Tibial nerve (tissue), 4 donors: ENCODE data around the gene LZTR1. TPM values are rescaled to one million over a fixed set of nuclear protein-coding genes. Genes with fewer than 3 reads are reported as not detected.

ENCODE experiments used
- DNase-seq, 2 donors: peaks; one replicate each; pipeline ENCODE4 v3.0.0-alpha.2; 2019; ENCODE audit warnings: low spot score in 2 of 2
- H3K27ac ChIP-seq, 4 donors: fragments of 200-600 bp; sonication (generic) in 3 of 4; one replicate each; pipeline ENCODE4 v1.5.1; 2017 to 2019; ENCODE audit warnings: mild to moderate bottlenecking in 1 of 4
- H3K27me3 ChIP-seq, 2 donors: fragments of 200-600 bp; sonication (generic) in 1 of 2; one replicate each; pipeline versions ENCODE4 v1.5.1 to v1.6.0; 2017 to 2019
- H3K36me3 ChIP-seq, 3 donors: fragments of 200-600 bp; sonication (generic); one replicate each; pipeline ENCODE4 v1.5.1; 2018 to 2019
- H3K4me1 ChIP-seq, 4 donors: fragments of 200-600 bp; sonication (generic) in 3 of 4; one replicate each; pipeline ENCODE4 v1.5.1; 2017 to 2019
- H3K4me3 ChIP-seq, 4 donors: fragments of 200-600 bp; sonication (generic) in 3 of 4; one replicate each; pipeline ENCODE4 v1.5.1; 2017 to 2019; ENCODE audit warnings: mild to moderate bottlenecking in 1 of 4, moderate library complexity in 1 of 4
- H3K9me3 ChIP-seq, 4 donors: fragments of 200-600 bp; sonication (generic) in 3 of 4; one replicate each; pipeline ENCODE4 v1.5.1; 2017 to 2019
- EP300 ChIP-seq, 2 donors: sonication (generic); formaldehyde crosslinking; IDR thresholded peaks; one replicate each; pipeline ENCODE4 v1.6.1; 2017; ENCODE audit warnings: antibody characterized with exemption in 2 of 2, mild to moderate bottlenecking in 1 of 2
- POLR2A ChIP-seq, 2 donors: fragments of 450-650 bp; IDR thresholded peaks; one replicate each; pipeline ENCODE4 v1.6.1; 2017; ENCODE audit warnings: antibody characterized with exemption in 2 of 2, mild to moderate bottlenecking in 2 of 2, moderate library complexity in 2 of 2
- WGBS, 2 donors: methylation state at CpG; one replicate each; pipeline ENCODE4 v1.1.5; 2018; 5-methylcytosine and 5-hydroxymethylcytosine counted together
- total RNA-seq, 4 donors: library from RNA; depleted of rRNA; stranded (reverse); fragments of >200 nt; gene quantifications; one replicate each; pipeline ENCODE4 v1.1.0, GENCODE V29; 2016
- TF ChIP-seq, protein P1 (sequence below), 5 experiments: fragments of 200-600 bp in 3 of 5; fragments of 450-650 bp in 2 of 5; sonication (generic) in 3 of 5; IDR thresholded peaks; one replicate each; pipeline ENCODE4 v1.5.1; 2016 to 2019; ENCODE audit warnings: antibody characterized with exemption in 5 of 5, mild to moderate bottlenecking in 3 of 5, moderate library complexity in 2 of 5

LZTR1 gene
- total RNA-seq, 4 donors from 2014 or later: 59.8 to 127 (median 66.5) TPM

DNA sequence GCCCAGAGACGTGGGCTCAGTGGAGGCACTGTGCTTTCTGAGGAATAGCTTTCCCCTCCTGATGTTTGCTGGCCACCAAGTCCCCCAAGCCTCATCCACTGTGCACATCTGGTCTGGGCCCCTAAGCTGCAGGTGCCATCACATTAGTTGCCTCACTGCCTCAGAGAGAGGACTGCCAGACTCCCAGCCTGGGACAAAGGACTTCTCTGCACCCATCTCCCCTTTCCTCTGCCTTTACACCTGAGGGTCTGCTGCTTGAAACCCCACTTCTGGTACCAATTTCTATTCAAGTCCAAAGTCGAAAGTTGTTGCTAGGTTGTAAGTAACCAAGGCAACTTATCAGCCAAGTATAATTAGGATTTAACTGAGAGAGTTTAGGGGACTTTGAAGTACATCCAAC is 3.7 kb upstream of the LZTR1 start:
- Histone ChIP-seq H3K4me3 (no peak overlapping the region), H3K4me1 (peaks cover 0 to 34% (median 21%) of the 10 kb centered on the region in 4 donors)
- DNase-seq: no peak

DNA sequence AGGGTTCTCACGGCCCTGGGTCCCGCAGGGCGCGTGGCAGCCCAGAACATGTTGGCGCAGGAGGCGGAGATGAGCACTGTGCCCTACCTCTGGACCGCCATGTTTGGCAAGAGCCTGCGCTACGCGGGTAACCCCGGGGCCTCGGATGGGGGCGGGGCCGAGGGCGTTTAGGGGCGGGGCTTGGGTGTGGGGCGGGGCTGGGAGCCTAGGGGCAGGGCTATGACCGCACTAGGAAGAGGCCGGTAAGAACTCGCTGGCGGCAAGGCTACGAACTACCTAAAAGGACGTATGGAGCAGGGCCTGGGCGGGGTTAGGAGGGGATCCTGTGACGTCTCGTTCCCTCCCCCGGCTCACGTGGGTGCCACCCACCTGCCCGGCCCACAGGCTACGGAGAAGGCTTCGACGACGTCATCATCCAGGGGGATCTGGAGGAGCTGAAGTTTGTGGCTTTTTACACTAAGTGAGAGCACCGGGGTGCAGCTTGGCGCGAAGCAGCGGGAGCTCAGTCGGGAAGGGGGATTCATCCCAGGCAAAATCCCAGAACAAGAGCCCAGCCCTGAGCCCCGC is 2.8 kb upstream of the LZTR1 start:
- Histone ChIP-seq H3K27me3 (no peaks in the 10 kb centered on the region), H3K27ac (peak overlapping the region in 2 of 4 donors; percentile 50 to 65), H3K4me1 (peaks cover 0 to 43% (median 24%) of the 10 kb centered on the region in 4 donors), H3K4me3 (peak overlapping the region in 3 of 4 donors; percentile 7 to 42 (median 21)), H3K9me3 (peaks cover 0 to 12% (median 0%) of the 10 kb centered on the region in 4 donors), H3K36me3 (peaks cover 0 to 6% (median 0%) of the 10 kb centered on the region in 3 donors)
- WGBS, 2 donors: 9 to 15% methylated on average over 33 to 36 of the region's 39 CpGs
- DNase-seq: no peak
- TF ChIP-seq POLR2A (IDR thresholded peaks at IDR 0.05): peak in 1 of 2 donors; percentile 35
- TF ChIP-seq, protein P1, sequence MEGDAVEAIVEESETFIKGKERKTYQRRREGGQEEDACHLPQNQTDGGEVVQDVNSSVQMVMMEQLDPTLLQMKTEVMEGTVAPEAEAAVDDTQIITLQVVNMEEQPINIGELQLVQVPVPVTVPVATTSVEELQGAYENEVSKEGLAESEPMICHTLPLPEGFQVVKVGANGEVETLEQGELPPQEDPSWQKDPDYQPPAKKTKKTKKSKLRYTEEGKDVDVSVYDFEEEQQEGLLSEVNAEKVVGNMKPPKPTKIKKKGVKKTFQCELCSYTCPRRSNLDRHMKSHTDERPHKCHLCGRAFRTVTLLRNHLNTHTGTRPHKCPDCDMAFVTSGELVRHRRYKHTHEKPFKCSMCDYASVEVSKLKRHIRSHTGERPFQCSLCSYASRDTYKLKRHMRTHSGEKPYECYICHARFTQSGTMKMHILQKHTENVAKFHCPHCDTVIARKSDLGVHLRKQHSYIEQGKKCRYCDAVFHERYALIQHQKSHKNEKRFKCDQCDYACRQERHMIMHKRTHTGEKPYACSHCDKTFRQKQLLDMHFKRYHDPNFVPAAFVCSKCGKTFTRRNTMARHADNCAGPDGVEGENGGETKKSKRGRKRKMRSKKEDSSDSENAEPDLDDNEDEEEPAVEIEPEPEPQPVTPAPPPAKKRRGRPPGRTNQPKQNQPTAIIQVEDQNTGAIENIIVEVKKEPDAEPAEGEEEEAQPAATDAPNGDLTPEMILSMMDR (IDR thresholded peaks at IDR 0.05): no peak
- TF ChIP-seq EP300 (IDR thresholded peaks at IDR 0.05): peak in 1 of 2 donors; percentile 24

More for the DNA sequence above, 3.7 kb upstream of the LZTR1 start:
- H3K9me3 ChIP-seq: peaks cover 0 to 12% (median 0%) of the 10 kb centered on the region in 4 donors
- TF ChIP-seq POLR2A (IDR thresholded peaks at IDR 0.05) (no peak), EP300 (IDR thresholded peaks at IDR 0.05) (no peak)
- TF ChIP-seq, protein P1 (IDR thresholded peaks at IDR 0.05): no peak
- H3K36me3 ChIP-seq: no peaks in the 10 kb centered on the region
- no peaks in the 10 kb centered on the region for H3K27me3 ChIP-seq
- H3K27ac ChIP-seq: no peak overlapping the region
- WGBS, 2 donors: 81 to 86% methylated on average over 2 of the region's 2 CpGs

DNA sequence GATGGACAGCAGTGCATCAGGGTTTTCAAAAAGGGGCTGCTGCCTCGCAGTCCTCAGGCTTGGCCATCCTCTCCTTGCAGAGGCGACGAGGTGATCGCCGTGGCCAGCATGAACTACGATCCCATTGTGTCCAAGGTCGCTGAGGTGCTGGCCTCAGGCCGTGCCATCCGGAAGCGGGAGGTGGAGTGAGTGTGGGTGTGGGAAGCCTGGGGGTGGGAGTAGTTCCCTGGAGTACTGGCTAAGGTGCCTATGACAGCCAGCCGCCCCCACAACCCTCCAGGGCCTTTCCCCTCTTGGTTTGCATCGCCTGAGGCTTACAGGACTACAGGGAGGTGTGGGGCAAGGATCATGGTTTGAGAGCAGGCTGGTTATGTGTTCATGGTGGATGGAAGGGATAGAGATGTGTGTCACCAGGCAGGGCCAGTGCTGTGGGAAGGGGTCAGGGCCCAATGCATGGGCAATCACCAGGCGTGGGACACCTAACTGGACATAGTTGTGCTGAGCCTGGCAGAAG is 2.1 kb upstream of the LZTR1 start:
- H3K4me3 ChIP-seq: peak overlapping the region in 3 of 4 donors; percentile 7 to 42 (median 21)
- TF ChIP-seq POLR2A (IDR thresholded peaks at IDR 0.05): no peak
- TF ChIP-seq EP300 (IDR thresholded peaks at IDR 0.05): no peak
- TF ChIP-seq, protein P1 (IDR thresholded peaks at IDR 0.05): no peak
- H3K4me1 ChIP-seq: peaks cover 0 to 48% (median 24%) of the 10 kb centered on the region in 4 donors
- H3K27me3 ChIP-seq: no peaks in the 10 kb centered on the region
- no peak for DNase-seq
- peaks cover 0 to 11% (median 0%) of the 10 kb centered on the region in 3 donors for H3K36me3 ChIP-seq
- H3K9me3 ChIP-seq: peaks cover 0 to 12% (median 0%) of the 10 kb centered on the region in 4 donors
- 28 to 37% methylated on average over 9 to 12 of the region's 13 CpGs for WGBS, 2 donors
- H3K27ac ChIP-seq: peak overlapping the region in 2 of 4 donors; percentile 50 to 65

DNA sequence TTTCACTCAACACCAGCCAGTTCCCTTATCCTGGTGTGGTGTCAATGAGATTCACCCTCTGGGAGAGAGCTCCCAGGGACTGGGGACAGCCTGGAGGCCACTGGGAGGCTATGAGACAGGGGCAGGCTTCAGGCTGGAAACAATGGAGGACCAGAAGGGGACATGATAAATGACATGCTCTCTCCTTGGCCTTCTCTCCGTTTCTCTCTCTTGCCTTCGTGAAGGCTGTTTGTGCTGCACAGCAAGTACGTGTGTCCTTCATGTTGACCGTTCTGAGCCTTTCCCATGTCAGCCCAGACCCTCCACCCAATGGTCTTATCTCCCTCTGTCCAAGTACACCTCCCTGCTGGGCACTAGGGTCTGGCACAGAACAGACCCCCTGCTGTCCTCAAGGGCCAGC is 1.6 kb upstream of the LZTR1 start:
- Histone ChIP-seq H3K9me3 (peaks cover 0 to 12% (median 0%) of the 10 kb centered on the region in 4 donors), H3K27ac (no peak overlapping the region)
- WGBS, 2 donors: 80 to 83% methylated on average over 4 of the region's 4 CpGs

More for the DNA sequence above, 1.6 kb upstream of the LZTR1 start:
- Histone ChIP-seq H3K4me3 (no peak overlapping the region), H3K4me1 (peaks cover 0 to 50% (median 24%) of the 10 kb centered on the region in 4 donors), H3K36me3 (peaks cover 0 to 17% (median 0%) of the 10 kb centered on the region in 3 donors), H3K27me3 (no peaks in the 10 kb centered on the region)
- DNase-seq: no peak
- TF ChIP-seq, protein P1 (IDR thresholded peaks at IDR 0.05): no peak
- TF ChIP-seq POLR2A (IDR thresholded peaks at IDR 0.05) (no peak), EP300 (IDR thresholded peaks at IDR 0.05) (no peak)
